Lung (tissue), 12 donors: Measurements from ENCODE around the gene MCIDAS. TPM values are rescaled to one million over a fixed set of nuclear protein-coding genes. Genes with fewer than 3 reads are reported as not detected.

Experiments used
- ATAC-seq: fragments of 200-7000 bp; cut with Tn5 transposase; one replicate; pipeline ENCODE4 v1.9.1; 2020; ENCODE audit warnings: moderate number of reproducible peaks; ENCODE audit not compliant: insufficient read depth, low FRiP score
- DNase-seq, 3 donors: peaks; one replicate each; pipeline ENCODE4 v3.0.0-alpha.2; 2013 to 2017
- H3K27ac ChIP-seq, 2 donors: one replicate each; pipeline ENCODE4 v1.5.1; 2013; ENCODE audit warnings: mild to moderate bottlenecking in 2 of 2, moderate library complexity in 2 of 2, control low read depth in 1 of 2, inconsistent platforms in 1 of 2, low read depth in 1 of 2, low read length in 1 of 2
- H3K27me3 ChIP-seq, 3 donors: one replicate each; pipeline ENCODE4 v1.5.1; 2013; ENCODE audit warnings: low read length in 2 of 3; ENCODE audit not compliant: control insufficient read depth in 3 of 3, insufficient read depth in 3 of 3
- H3K36me3 ChIP-seq, 4 donors: one replicate each; pipeline ENCODE4 v1.5.1; 2013; ENCODE audit warnings: low read length in 4 of 4, mild to moderate bottlenecking in 1 of 4, moderate library complexity in 1 of 4; ENCODE audit not compliant: control insufficient read depth in 4 of 4, insufficient read depth in 4 of 4
- H3K4me1 ChIP-seq, 5 donors: one replicate each; pipeline ENCODE4 v1.5.1; 2013; ENCODE audit warnings: low read length in 5 of 5, mild to moderate bottlenecking in 2 of 5, moderate library complexity in 1 of 5; ENCODE audit not compliant: control insufficient read depth in 5 of 5, insufficient read depth in 5 of 5
- H3K4me3 ChIP-seq: one replicate; pipeline ENCODE4 v1.5.1; 2013; ENCODE audit warnings: mild to moderate bottlenecking, control low read depth, moderate library complexity
- H3K9ac ChIP-seq, 2 donors: one replicate each; pipeline ENCODE4 v1.5.1; 2013; ENCODE audit warnings: low read length in 2 of 2, control low read depth in 1 of 2; ENCODE audit not compliant: insufficient read depth in 1 of 2
- H3K9me3 ChIP-seq, 4 donors: one replicate each; pipeline ENCODE4 v1.5.1; 2013; ENCODE audit warnings: low read length in 3 of 4, mild to moderate bottlenecking in 1 of 4, moderate library complexity in 1 of 4; ENCODE audit not compliant: control insufficient read depth in 4 of 4, insufficient read depth in 3 of 4
- CTCF ChIP-seq: IDR thresholded peaks from 2 replicates; pipeline ENCODE4 v1.5.1; 2012; ENCODE audit warnings: mild to moderate bottlenecking; ENCODE audit errors: control extremely low read depth, extremely low read depth
- WGBS, 2 donors: extraction: QIAGEN DNeasy Blood & Tissue Kit; methylation state at CpG; one replicate each; pipeline ENCODE4 v1.1.7; 2013; 5-methylcytosine and 5-hydroxymethylcytosine counted together
- polyA plus RNA-seq, 2 donors: library from polyadenylated mRNA; stranded (reverse); fragments of 200-250 nt; gene quantifications; one replicate each; pipeline ENCODE4 v1.2.1, GENCODE V29; 2013
- total RNA-seq, 2 donors: library from RNA; depleted of rRNA in 1 of 2; stranded (reverse); fragments of >200 nt in 1 of 2; gene quantifications; one replicate each; pipeline ENCODE4 v1.2.1, GENCODE V29; 2014 to 2021
- donor health status: control.
- donor health status: control.
- donor health status: Bipolar disorder and iron deficiency.
- donor health status: healthy.
- donor health status: DM: yes; HTN: yes; CAD: no.

Gene MCIDAS
- total and polyA plus RNA-seq, 4 donors, result 0.23 to 1.7 (median 0.62) TPM

GRCh38 chr5:55236800-55237199 lies 9.7 kb upstream of the MCIDAS start:
- 82 to 85% methylated on average over 10 of the region's 10 CpGs for WGBS, 2 donors
- peaks cover 8 to 53% (median 51%) of the 10 kb centered on the region in 3 donors for H3K27me3 ChIP-seq
- no peaks in the 10 kb centered on the region for H3K36me3 ChIP-seq
- no peaks in the 10 kb centered on the region for H3K9me3 ChIP-seq
- no peak overlapping the region for H3K27ac ChIP-seq
- DNase-seq, result no peak
- H3K4me1 ChIP-seq, result peaks cover 0 to 26% (median 9%) of the 10 kb centered on the region in 5 donors
- ATAC-seq, result no peak
- H3K9ac ChIP-seq, result no peak overlapping the region
- no peak overlapping the region for H3K4me3 ChIP-seq
- no peak for TF ChIP-seq CTCF

GRCh38 chr5:55234121-55234700 lies 7.1 kb upstream of the MCIDAS start:
- no peak overlapping the region for H3K27ac ChIP-seq
- ATAC-seq, result peak; percentile 17
- peak; percentile 47 to 51 (median 50) for DNase-seq
- 10 to 17% methylated on average over 31 of the region's 31 CpGs for WGBS, 2 donors
- H3K4me1 ChIP-seq, result peaks cover 0 to 34% (median 9%) of the 10 kb centered on the region in 5 donors
- peaks cover 8 to 70% (median 68%) of the 10 kb centered on the region in 3 donors for H3K27me3 ChIP-seq
- peaks cover 0 to 6% (median 0%) of the 10 kb centered on the region in 4 donors for H3K9me3 ChIP-seq
- H3K36me3 ChIP-seq, result no peaks in the 10 kb centered on the region
- H3K9ac ChIP-seq, result peak overlapping the region in 1 of 2 donors; percentile 49
- H3K4me3 ChIP-seq, result peak overlapping the region; percentile 24
- no peak for TF ChIP-seq CTCF

GRCh38 chr5:55232985-55233928 lies 6.1 kb upstream of the MCIDAS start, which contains the start of gene CCNO:
Gene CCNO, minus strand, starts transcription at chr5:55233608. Its CDS starts 85 bp downstream, at chr5:55233523.
- H3K9me3 ChIP-seq, result peaks cover 0 to 6% (median 0%) of the 10 kb centered on the region in 4 donors
- H3K27ac ChIP-seq, result no peak within 1 kb of the TSS
- H3K36me3 ChIP-seq, result no peaks in the 10 kb centered on the region
- H3K27me3 ChIP-seq, result peaks cover 8 to 78% (median 76%) of the 10 kb centered on the region in 3 donors
- ATAC-seq, result peak; percentile 87
- peaks cover 0 to 34% (median 9%) of the 10 kb centered on the region in 5 donors for H3K4me1 ChIP-seq
- peak within 1 kb of the TSS in 1 of 2 donors; percentile 49 for H3K9ac ChIP-seq
- TF ChIP-seq CTCF, result no peak
- 1 to 2% methylated on average over 76 to 106 of the region's 106 CpGs for WGBS, 2 donors
- H3K4me3 ChIP-seq, result peak within 1 kb of the TSS; percentile 27
- peak; percentile 68 to 79 (median 74) for DNase-seq
